Stomach (tissue), 9 donors: ENCODE measurements around the gene VILL. TPM values are rescaled to one million over a fixed set of nuclear protein-coding genes. Genes with fewer than 3 reads are reported as not detected.

Source experiments
- DNase-seq, 2 donors: peaks; one replicate each; pipeline versions ENCODE4 v3.0.0 to v3.0.0-alpha.2; 2013 to 2019
- H3K27ac ChIP-seq, 5 donors: fragments of 200-600 bp in 4 of 5; sonication (generic) in 4 of 5; one replicate each; pipeline ENCODE4 v1.5.1; 2013 to 2019; ENCODE audit warnings: mild to moderate bottlenecking in 1 of 5, moderate library complexity in 1 of 5
- H3K27me3 ChIP-seq, 3 donors: fragments of 200-600 bp; sonication (generic); one replicate each; pipeline ENCODE4 v1.5.1; 2017 to 2019; ENCODE audit warnings: mixed run types in 1 of 3
- H3K36me3 ChIP-seq, 4 donors: fragments of 200-600 bp; sonication (generic); 1 replicate in 3 of 4; 2 replicates in 1 of 4; pipeline ENCODE4 v1.5.1; 2016 to 2019
- H3K4me1 ChIP-seq, 4 donors: fragments of 200-600 bp; sonication (generic); one replicate each; pipeline ENCODE4 v1.5.1; 2016 to 2019
- H3K4me3 ChIP-seq, 4 donors: fragments of 200-600 bp; sonication (generic) in 3 of 4; one replicate each; pipeline ENCODE4 v1.5.1; 2016 to 2019; ENCODE audit warnings: mild to moderate bottlenecking in 1 of 4
- H3K9me3 ChIP-seq, 4 donors: fragments of 200-600 bp; sonication (generic); one replicate each; pipeline ENCODE4 v1.5.1; 2016 to 2019
- EP300 ChIP-seq: sonication (generic); formaldehyde crosslinking; IDR thresholded peaks from one replicate; pipeline ENCODE4 v1.6.1; 2017; ENCODE audit warnings: antibody characterized with exemption
- POLR2A ChIP-seq, 4 donors: fragments of 450-650 bp; IDR thresholded peaks; one replicate each; pipeline ENCODE4 v1.6.1; 2016; ENCODE audit warnings: antibody characterized with exemption in 4 of 4, control low read depth in 2 of 4, mild to moderate bottlenecking in 1 of 4, moderate library complexity in 1 of 4
- POLR2AphosphoS5 ChIP-seq, 3 donors: sonication (generic); formaldehyde crosslinking; IDR thresholded peaks; one replicate each; pipeline ENCODE4 v1.6.1; 2016; ENCODE audit warnings: antibody characterized with exemption in 3 of 3
- WGBS, 5 donors: extraction: QIAGEN DNeasy Blood & Tissue Kit in 3 of 5; methylation state at CpG; one replicate each; pipeline versions ENCODE4 v1.1.5 to v1.1.7; 2013 to 2018; 5-methylcytosine and 5-hydroxymethylcytosine counted together
- intact Hi-C: fragments of 100-400 bp; cut with DNase I; formaldehyde crosslinking; loops from one replicate; pipeline ENCODE4 v1.15.1; 2023; ENCODE audit warnings: low total_unique reads
- polyA plus RNA-seq, 3 donors: library from polyadenylated mRNA; stranded (reverse); fragments of 200-250 nt; gene quantifications; one replicate each; pipeline ENCODE4 v1.2.3, GENCODE V29; 2013
- total RNA-seq, 5 donors: library from RNA; depleted of rRNA; stranded (reverse); fragments of >200 nt; gene quantifications; one replicate each; pipeline versions ENCODE4 v1.1.0 to v1.2.3, GENCODE V29; 2014 to 2016
- TF ChIP-seq, protein P1 (sequence below), 7 experiments: fragments of 450-650 bp in 4 of 7; fragments of 200-600 bp in 3 of 7; sonication (generic) in 3 of 7; IDR thresholded peaks; one replicate each; pipeline ENCODE4 v1.5.1; 2016 to 2019; ENCODE audit warnings: antibody characterized with exemption in 7 of 7, control low read depth in 2 of 7, mild to moderate bottlenecking in 1 of 7
- donor health status: healthy with polysubstance abuse.
- donor health status: Bipolar disorder and iron deficiency.
- donor health status: healthy.

The VILL gene
- total and polyA plus RNA-seq, 8 donors, result 24.1 to 202 (median 84.2) TPM

DNA sequence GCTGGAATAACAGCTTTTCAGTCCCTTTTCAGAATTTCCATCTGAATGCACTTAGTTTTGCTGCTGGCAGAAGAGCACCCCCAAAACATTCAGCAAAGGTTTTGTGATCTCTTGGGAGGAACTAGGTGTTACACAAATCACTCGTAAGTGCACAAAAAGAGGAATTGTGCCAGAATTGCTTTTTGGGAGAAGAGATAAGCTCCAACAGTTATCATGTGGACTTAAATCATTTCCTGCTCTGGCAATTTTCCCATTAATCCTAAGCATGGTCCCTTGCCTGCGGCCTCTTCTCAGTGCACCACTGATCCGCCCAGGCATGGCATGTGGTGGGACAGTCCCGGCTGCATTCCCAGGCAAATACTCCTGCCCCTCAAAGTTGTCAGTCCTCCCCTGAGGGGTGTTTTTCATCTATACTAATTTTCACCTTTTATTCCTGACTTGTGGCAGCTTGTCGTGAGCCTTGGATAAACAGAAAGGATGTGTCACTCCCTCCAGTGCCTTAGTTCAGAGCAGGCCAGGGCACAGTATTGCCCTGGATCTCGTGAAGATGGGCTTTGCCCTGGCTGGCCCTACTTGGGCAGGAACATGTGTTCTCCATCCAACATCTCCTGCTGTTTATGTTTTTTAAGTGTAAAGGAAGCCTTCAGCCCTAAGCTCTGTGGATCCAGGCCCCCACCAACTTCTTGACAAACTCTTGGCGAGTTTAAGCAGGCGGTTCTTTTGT, 44.6 kb upstream of the VILL start:
- no peak for TF ChIP-seq POLR2A (IDR thresholded peaks at IDR 0.05)
- TF ChIP-seq EP300, result no peak
- TF ChIP-seq, protein P1, sequence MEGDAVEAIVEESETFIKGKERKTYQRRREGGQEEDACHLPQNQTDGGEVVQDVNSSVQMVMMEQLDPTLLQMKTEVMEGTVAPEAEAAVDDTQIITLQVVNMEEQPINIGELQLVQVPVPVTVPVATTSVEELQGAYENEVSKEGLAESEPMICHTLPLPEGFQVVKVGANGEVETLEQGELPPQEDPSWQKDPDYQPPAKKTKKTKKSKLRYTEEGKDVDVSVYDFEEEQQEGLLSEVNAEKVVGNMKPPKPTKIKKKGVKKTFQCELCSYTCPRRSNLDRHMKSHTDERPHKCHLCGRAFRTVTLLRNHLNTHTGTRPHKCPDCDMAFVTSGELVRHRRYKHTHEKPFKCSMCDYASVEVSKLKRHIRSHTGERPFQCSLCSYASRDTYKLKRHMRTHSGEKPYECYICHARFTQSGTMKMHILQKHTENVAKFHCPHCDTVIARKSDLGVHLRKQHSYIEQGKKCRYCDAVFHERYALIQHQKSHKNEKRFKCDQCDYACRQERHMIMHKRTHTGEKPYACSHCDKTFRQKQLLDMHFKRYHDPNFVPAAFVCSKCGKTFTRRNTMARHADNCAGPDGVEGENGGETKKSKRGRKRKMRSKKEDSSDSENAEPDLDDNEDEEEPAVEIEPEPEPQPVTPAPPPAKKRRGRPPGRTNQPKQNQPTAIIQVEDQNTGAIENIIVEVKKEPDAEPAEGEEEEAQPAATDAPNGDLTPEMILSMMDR (IDR thresholded peaks at IDR 0.05), result no peak
- no peak for TF ChIP-seq POLR2AphosphoS5 (IDR thresholded peaks at IDR 0.05)
- peak in 1 of 2 donors; percentile 75 for DNase-seq
- peak overlapping the region; percentile 67 to 84 (median 75) for H3K27ac ChIP-seq
- peaks cover 50 to 70% (median 61%) of the 10 kb centered on the region in 4 donors for H3K4me1 ChIP-seq
- no peak overlapping the region for H3K4me3 ChIP-seq
- no peaks in the 10 kb centered on the region for H3K36me3 ChIP-seq
- H3K9me3 ChIP-seq, result no peaks in the 10 kb centered on the region
- WGBS, 5 donors, result 20 to 25% (median 23%) methylated on average over 8 of the region's 8 CpGs
- no peaks in the 10 kb centered on the region for H3K27me3 ChIP-seq
- intact Hi-C loops, result no loop called here

DNA sequence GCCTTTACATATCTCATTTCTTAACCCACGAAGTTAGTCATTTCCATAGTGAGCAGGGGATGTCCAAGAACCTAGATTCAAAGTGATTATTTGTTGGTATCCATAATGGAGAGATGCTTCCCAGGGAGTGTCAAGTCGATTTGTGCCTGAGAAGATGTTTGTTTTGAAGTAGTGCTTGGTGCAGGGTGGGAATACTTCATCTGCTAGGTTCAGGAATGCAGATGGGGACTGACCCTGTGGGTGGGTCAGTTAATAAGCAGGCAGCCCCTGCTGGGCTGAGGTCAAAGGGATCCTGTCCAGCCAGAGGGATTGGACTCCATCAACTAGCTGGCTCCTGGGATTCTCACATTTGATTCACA, 44.1 kb upstream of the VILL start:
- intact Hi-C loops, result no loop called here
- Histone ChIP-seq H3K9me3 (no peaks in the 10 kb centered on the region), H3K27me3 (no peaks in the 10 kb centered on the region), H3K4me1 (peaks cover 50 to 65% (median 57%) of the 10 kb centered on the region in 4 donors), H3K27ac (peak overlapping the region; percentile 67 to 84 (median 75)), H3K36me3 (no peaks in the 10 kb centered on the region), H3K4me3 (no peak overlapping the region)
- TF ChIP-seq POLR2AphosphoS5 (IDR thresholded peaks at IDR 0.05), result no peak
- no peak for TF ChIP-seq POLR2A (IDR thresholded peaks at IDR 0.05)
- TF ChIP-seq, protein P1 (IDR thresholded peaks at IDR 0.05), result no peak
- TF ChIP-seq EP300, result no peak
- 27 to 33% (median 32%) methylated on average over 2 of the region's 2 CpGs for WGBS, 5 donors
- no peak for DNase-seq

DNA sequence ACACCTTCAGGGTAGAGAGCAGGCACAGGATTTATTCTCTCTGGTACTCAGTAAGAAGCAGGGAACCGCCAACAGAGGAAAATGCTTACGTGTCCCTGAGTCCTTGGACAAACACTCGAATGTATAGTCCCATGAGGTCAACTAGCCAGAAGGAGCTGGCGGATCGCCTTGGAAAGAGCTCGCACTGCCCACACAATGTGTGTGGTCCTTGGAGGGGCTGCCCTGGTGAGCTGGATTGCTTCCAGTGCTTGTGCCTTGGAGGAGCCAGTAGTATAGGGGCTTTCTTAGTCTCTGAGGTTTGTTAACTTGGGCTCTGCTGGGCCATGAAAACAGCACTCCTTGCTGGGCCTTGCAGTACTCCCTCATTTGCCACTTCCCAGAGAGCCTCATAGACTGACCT, 40.7 kb upstream of the VILL start:
- H3K4me3 ChIP-seq, result no peak overlapping the region

DNA sequence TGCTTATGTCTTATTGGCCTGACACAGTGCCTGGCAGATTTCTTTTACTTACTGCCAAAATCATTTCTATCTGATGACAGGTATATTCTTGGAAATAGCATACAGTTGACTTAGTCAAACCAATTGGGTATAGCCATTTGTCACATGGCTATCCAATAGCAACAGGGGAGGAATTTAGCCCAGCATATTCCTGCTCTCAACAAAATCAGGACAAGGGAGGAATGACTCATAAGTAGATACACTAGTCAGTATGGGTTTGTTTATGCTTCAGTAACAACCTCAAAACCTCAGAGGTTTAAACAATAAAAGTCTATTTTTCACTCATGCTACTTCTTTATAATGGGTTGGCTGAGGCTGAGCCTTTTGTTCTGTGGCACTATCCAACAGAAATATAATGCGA, 38.0 kb upstream of the VILL start:
- Histone ChIP-seq H3K4me3 (no peak overlapping the region), H3K27me3 (no peaks in the 10 kb centered on the region), H3K9me3 (no peaks in the 10 kb centered on the region), H3K36me3 (peaks cover 0 to 12% (median 7%) of the 10 kb centered on the region in 4 donors), H3K27ac (no peak overlapping the region), H3K4me1 (peaks cover 3 to 45% (median 29%) of the 10 kb centered on the region in 4 donors)
- WGBS, 5 donors, result 92 to 98% (median 96%) methylated on average over 1 of the region's 1 CpG
- intact Hi-C loops, result no loop called here
- no peak for TF ChIP-seq POLR2AphosphoS5 (IDR thresholded peaks at IDR 0.05)
- TF ChIP-seq, protein P1 (IDR thresholded peaks at IDR 0.05), result no peak
- TF ChIP-seq POLR2A (IDR thresholded peaks at IDR 0.05), result no peak
- TF ChIP-seq EP300, result no peak
- no peak for DNase-seq

More for the DNA sequence above, 40.7 kb upstream of the VILL start:
- Histone ChIP-seq H3K27ac (peak overlapping the region in 2 of 5 donors; percentile 5 to 18), H3K36me3 (peaks cover 0 to 3% (median under 1%) of the 10 kb centered on the region in 4 donors), H3K4me1 (peaks cover 23 to 46% (median 37%) of the 10 kb centered on the region in 4 donors), H3K27me3 (no peaks in the 10 kb centered on the region), H3K9me3 (no peaks in the 10 kb centered on the region)
- DNase-seq, result peak in 1 of 2 donors; percentile 71
- whole genome bisulfite sequencing, 5 donors, result 23 to 56% (median 48%) methylated on average over 3 to 6 of the region's 6 CpGs
- intact Hi-C loops, result no loop called here
- TF ChIP-seq POLR2AphosphoS5 (IDR thresholded peaks at IDR 0.05) (no peak), POLR2A (IDR thresholded peaks at IDR 0.05) (no peak)

DNA sequence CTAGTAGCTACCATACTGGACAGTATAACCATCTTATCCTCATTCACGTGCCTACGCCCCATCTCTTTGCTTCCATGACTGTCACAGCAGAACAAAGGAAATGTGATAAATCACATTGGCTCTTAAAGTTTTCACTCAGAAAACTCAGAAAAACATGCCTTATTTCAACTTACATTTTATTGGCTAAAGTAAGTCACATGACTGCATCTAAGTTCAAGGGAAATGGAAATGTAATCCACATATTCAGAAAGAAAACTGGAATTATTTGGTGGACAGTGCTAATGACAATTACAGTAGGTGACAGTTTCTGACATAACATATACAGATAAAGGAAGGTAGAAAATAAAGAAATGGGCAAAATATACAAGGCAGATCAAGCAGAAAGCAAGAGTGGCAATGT, 37.4 kb upstream of the VILL start:
- no peaks in the 10 kb centered on the region for H3K9me3 ChIP-seq
- peaks cover 0 to 12% (median 7%) of the 10 kb centered on the region in 4 donors for H3K36me3 ChIP-seq
- WGBS, 5 donors, result 91 to 99% (median 98%) methylated on average over 2 of the region's 2 CpGs
- peaks cover 5 to 49% (median 33%) of the 10 kb centered on the region in 4 donors for H3K4me1 ChIP-seq
- H3K27ac ChIP-seq, result peak overlapping the region in 1 of 5 donors; percentile 78
- no peaks in the 10 kb centered on the region for H3K27me3 ChIP-seq
- no peak for TF ChIP-seq POLR2AphosphoS5 (IDR thresholded peaks at IDR 0.05)
- TF ChIP-seq POLR2A (IDR thresholded peaks at IDR 0.05), result no peak
- TF ChIP-seq, protein P1 (IDR thresholded peaks at IDR 0.05), result no peak
- no peak for TF ChIP-seq EP300
- H3K4me3 ChIP-seq, result no peak overlapping the region
- DNase-seq, result no peak
- intact Hi-C loops, result no loop called here
